K562 (cell line): Measurements from ENCODE around the gene SPINK5. TPM values are rescaled to one million over a fixed set of nuclear protein-coding genes. Genes with fewer than 3 reads are reported as not detected.

Source experiments
- ATAC-seq: fragments of 200-7000 bp; cut with Tn5 transposase; 3 replicates; pipeline ENCODE4 v1.9.1; 2020; ENCODE audit warnings: moderate library complexity
- BruUV-seq: library from RNA; stranded (reverse); fragments of 400-500 nt; replicated peaks from 2 replicates; lab custom pipeline; 2021; lab: Mats Ljungman, UMichigan
- CTCF ChIA-PET: fragments of 300-600 bp; formaldehyde crosslinking; extraction: SDS; loops from one replicate; lab custom pipeline; 2021; ENCODE audit warnings: low intra/inter-chr PET ratio; lab: Yijun Ruan, JAX
- POLR2A ChIA-PET: fragments of 300-600, 350-650 bp; sonication (Branson Sonifier 250); formaldehyde crosslinking; extraction: SDS; loops from one replicate; lab custom pipeline; 2021; ENCODE audit warnings: antibody characterized with exemption, inconsistent platforms; lab: Yijun Ruan, JAX
- DNase-seq, 4 experiments: peaks; one replicate each; pipeline versions ENCODE4 v3.0.0 to v3.0.0-alpha.2; 2011 to 2018; ENCODE audit warnings: low spot score in 3 of 4, mixed read lengths in 3 of 4; ENCODE audit errors: extremely low read depth in 1 of 4
- FAIRE-seq: peaks from 2 replicates; lab custom pipeline; 2011; peaks lifted over from hg19 to GRCh38; lab: Jason Lieb, UNC
- H2AFZ ChIP-seq: 2 replicates; pipeline ENCODE4 v1.6.0; 2011; ENCODE audit warnings: low read depth, low read length, control low read depth, inconsistent platforms
- H3K27ac ChIP-seq: fragments of 200-600 bp; 3 replicates; pipeline ENCODE4 v1.8.0; 2011; ENCODE audit warnings: low read depth, mild to moderate bottlenecking, control low read depth, inconsistent platforms, low read length, moderate library complexity, mixed read lengths; ENCODE audit errors: extremely low read depth
- H3K27me3 ChIP-seq, 2 experiments: fragments of 300-600 bp in 1 of 2; 2 replicates in 1 of 2; 3 replicates in 1 of 2; pipeline versions ENCODE4 v1.6.0 to v1.8.0; 2011; ENCODE audit warnings: inconsistent platforms in 2 of 2, low read length in 2 of 2, mild to moderate bottlenecking in 1 of 2, mixed read lengths in 1 of 2, moderate library complexity in 1 of 2; ENCODE audit not compliant: control insufficient read depth in 2 of 2, insufficient read depth in 2 of 2
- H3K36me3 ChIP-seq: fragments of 300-600 bp; 3 replicates; pipeline ENCODE4 v1.8.0; 2011; ENCODE audit warnings: mild to moderate bottlenecking, low read length, inconsistent platforms; ENCODE audit not compliant: control insufficient read depth, insufficient read depth
- H3K4me1 ChIP-seq, 2 experiments: fragments of 200-600 bp in 1 of 2; replicated peaks in 1 of 2; 2 replicates in 1 of 2; 3 replicates in 1 of 2; pipeline versions ENCODE4 v1.5.1 to v1.8.0; 2011; ENCODE audit warnings: inconsistent platforms in 2 of 2, low read length in 2 of 2, mild to moderate bottlenecking in 1 of 2, mixed read lengths in 1 of 2, moderate library complexity in 1 of 2; ENCODE audit not compliant: control insufficient read depth in 2 of 2, insufficient read depth in 2 of 2
- H3K4me2 ChIP-seq: 2 replicates; pipeline ENCODE4 v1.6.1; 2011; ENCODE audit warnings: low read length, control low read depth, inconsistent platforms, mixed read lengths; ENCODE audit not compliant: insufficient read depth
- H3K4me3 ChIP-seq: fragments of 200-600 bp; sonication (generic), shearing (Covaris generic); 2 replicates; pipeline ENCODE4 v1.5.1; 2016; ENCODE audit warnings: control low read depth, inconsistent platforms
- H3K79me2 ChIP-seq: fragments of 200-600 bp; 3 replicates; pipeline ENCODE4 v1.8.0; 2011; ENCODE audit warnings: low read length, inconsistent platforms; ENCODE audit not compliant: control insufficient read depth, insufficient read depth
- H3K9ac ChIP-seq, 2 experiments: 2 replicates each; pipeline versions ENCODE4 v1.6.0 to v1.6.1; 2011; ENCODE audit warnings: low read depth in 2 of 2, low read length in 2 of 2, control low read depth in 1 of 2, inconsistent platforms in 1 of 2, mild to moderate bottlenecking in 1 of 2, mixed read lengths in 1 of 2; ENCODE audit not compliant: insufficient read depth in 1 of 2
- H3K9me1 ChIP-seq: one replicate; pipeline ENCODE4 v1.6.0; 2011; ENCODE audit warnings: inconsistent platforms, mild to moderate bottlenecking, low read length, moderate library complexity; ENCODE audit not compliant: control insufficient read depth, insufficient read depth
- H3K9me3 ChIP-seq: replicated peaks from 2 replicates; pipeline ENCODE4 v1.5.1; 2011; ENCODE audit warnings: low read depth, low read length, inconsistent platforms; ENCODE audit not compliant: control insufficient read depth, insufficient read depth
- H4K20me1 ChIP-seq: replicated peaks from 2 replicates; pipeline ENCODE4 v1.6.1; 2011; ENCODE audit warnings: low read length, inconsistent platforms, mixed read lengths; ENCODE audit not compliant: control insufficient read depth, insufficient read depth
- CGGBP1 ChIP-seq: fragments of 250-450 bp; sonication (Bioruptor Pico); IDR thresholded peaks from 2 replicates; pipeline ENCODE4 v1.9.0; 2021; ENCODE audit warnings: mild to moderate bottlenecking
- NFE2 ChIP-seq: IDR thresholded peaks from 2 replicates; pipeline ENCODE4 v1.6.1; 2014; ENCODE audit warnings: antibody characterized with exemption, low read depth
- PHF21A ChIP-seq: fragments of 450-650 bp; IDR thresholded peaks from 2 replicates; pipeline ENCODE4 v1.6.1; 2017; ENCODE audit warnings: low read depth, borderline replicate concordance
- SUPT5H ChIP-seq: fragments of 450-650 bp; IDR thresholded peaks from 2 replicates; pipeline ENCODE4 v1.6.1; 2016
- TCF7L2 ChIP-seq: fragments of 150-350 bp; IDR thresholded peaks from 2 replicates; pipeline ENCODE4 v1.6.1; 2016; ENCODE audit warnings: low read depth, mild to moderate bottlenecking, low read length, moderate library complexity
- ZNF324 ChIP-seq: fragments of 250-450 bp; sonication (Bioruptor Pico); IDR thresholded peaks from 2 replicates; pipeline ENCODE4 v1.4.0; 2020; ENCODE audit warnings: mild to moderate bottlenecking
- ZNF668 ChIP-seq: fragments of 250-450 bp; sonication (Bioruptor Pico); IDR thresholded peaks from 2 replicates; pipeline ENCODE4 v1.8.0; 2022; ENCODE audit warnings: mild to moderate bottlenecking, inconsistent platforms
- WGBS: fragments of 100-300 bp; shearing (Covaris generic); methylation state at CpG from one replicate; pipeline ENCODE4 v1.1.6; 2016; ENCODE audit warnings: low coverage, mixed read lengths; ENCODE audit not compliant: insufficient coverage; ENCODE audit errors: missing lambda C conversion rate; 5-methylcytosine and 5-hydroxymethylcytosine counted together
- in situ Hi-C: fragments of 300-500 bp; cut with MboI; formaldehyde crosslinking; loops from 4 replicates; pipeline ENCODE4 v1.15.0; 2018; ENCODE audit warnings: inconsistent platforms, mixed read lengths
- intact Hi-C: fragments of 100-400 bp; cut with micrococcal nuclease; formaldehyde crosslinking; loops from 2 replicates; pipeline ENCODE4 v1.14.2; 2022
- polyA plus RNA-seq, 8 experiments: library from polyadenylated mRNA; depleted of rRNA in 4 of 8; stranded (reverse) in 5 of 8; unstranded in 3 of 8; fragments of >200 nt; fragmentation: Nextera tagmentation in 2 of 8; fragmentation: Illumina TruSeq in 1 of 8; extraction: Ambion mirVana in 2 of 8; extraction: Trizol in 1 of 8; gene quantifications; 2 replicates each; pipeline versions ENCODE4 v1.2.1 to v1.2.3, GENCODE V29; 2011 to 2014; ENCODE audit warnings: inconsistent platforms in 1 of 8, missing spikeins in 1 of 8
- total RNA-seq, 7 experiments: library from RNA; depleted of rRNA in 6 of 7; stranded (reverse); fragments of >200 nt in 6 of 7; fragmentation: Illumina TruSeq in 2 of 7; extraction: Trizol in 2 of 7; gene quantifications; 2 replicates each; pipeline versions ENCODE4 v1.2.1 to v1.2.3, GENCODE V29; 2011 to 2021; ENCODE audit warnings: low replicate concordance in 1 of 7
- TF ChIP-seq, protein P1 (sequence below): sonication (generic); formaldehyde crosslinking; IDR thresholded peaks from 2 replicates; pipeline ENCODE4 v1.8.1; 2023; ENCODE audit warnings: mild to moderate bottlenecking, missing genetic modification reagents

SPINK5 gene
- total and polyA plus RNA-seq, 9 of the 15 experiments (the other 6 are each of a cell fraction or from before 2014, with no cell fraction given): 0.07 to 0.68 (median 0.16) TPM; not detected in 1

- Histone ChIP-seq H3K4me3 (no peak overlapping the region), H2AFZ (no peak overlapping the region), H3K9me3 (no peaks in the 10 kb centered on the region), H3K79me2 (no peaks in the 10 kb centered on the region), H3K9me1 (no peaks in the 10 kb centered on the region), H3K36me3 (no peaks in the 10 kb centered on the region), H3K4me2 (no peak overlapping the region), H4K20me1 (no peaks in the 10 kb centered on the region), H3K4me1 (no peaks in the 10 kb centered on the region), H3K27ac (no peak overlapping the region), H3K27me3 (no peaks in the 10 kb centered on the region), H3K9ac (no peak overlapping the region)
- ChIA-PET POLR2A (no interaction called here), CTCF (no interaction called here)
- 12% methylated on average over 3 of the region's 3 CpGs for WGBS
- DNase-seq (no peak), ATAC-seq (no peak), FAIRE-seq (no peak)
- no peak for TF ChIP-seq PHF21A
- no peak for TF ChIP-seq ZNF668 (CRISPR knock-in tag)
- TF ChIP-seq, protein P1, sequence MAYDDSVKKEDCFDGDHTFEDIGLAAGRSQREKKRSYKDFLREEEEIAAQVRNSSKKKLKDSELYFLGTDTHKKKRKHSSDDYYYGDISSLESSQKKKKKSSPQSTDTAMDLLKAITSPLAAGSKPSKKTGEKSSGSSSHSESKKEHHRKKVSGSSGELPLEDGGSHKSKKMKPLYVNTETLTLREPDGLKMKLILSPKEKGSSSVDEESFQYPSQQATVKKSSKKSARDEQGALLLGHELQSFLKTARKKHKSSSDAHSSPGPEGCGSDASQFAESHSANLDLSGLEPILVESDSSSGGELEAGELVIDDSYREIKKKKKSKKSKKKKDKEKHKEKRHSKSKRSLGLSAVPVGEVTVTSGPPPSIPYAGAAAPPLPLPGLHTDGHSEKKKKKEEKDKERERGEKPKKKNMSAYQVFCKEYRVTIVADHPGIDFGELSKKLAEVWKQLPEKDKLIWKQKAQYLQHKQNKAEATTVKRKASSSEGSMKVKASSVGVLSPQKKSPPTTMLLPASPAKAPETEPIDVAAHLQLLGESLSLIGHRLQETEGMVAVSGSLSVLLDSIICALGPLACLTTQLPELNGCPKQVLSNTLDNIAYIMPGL (CRISPR knock-in tag): no peak
- in situ Hi-C loops: no loop called here
- BruUV-seq: no TSS peak
- intact Hi-C loops: no loop called here
These were observed 30.6 kb downstream of the SPINK5 start for GRCh38 chr5:148094336-148094735.

- FAIRE-seq: no peak
- H4K20me1 ChIP-seq: no peaks in the 10 kb centered on the region
- H3K9ac ChIP-seq: no peak overlapping the region
- no peaks in the 10 kb centered on the region for H3K4me1 ChIP-seq
- 7% methylated on average over 1 of the region's 1 CpG for WGBS
- H3K36me3 ChIP-seq: no peaks in the 10 kb centered on the region
- ATAC-seq: no peak
- no peaks in the 10 kb centered on the region for H3K9me1 ChIP-seq
- CTCF ChIA-PET: no interaction called here
- no TSS peak for BruUV-seq
- intact Hi-C loops: no loop called here
- TF ChIP-seq NFE2 (no peak), CGGBP1 (CRISPR knock-in tag) (no peak), ZNF324 (CRISPR knock-in tag) (no peak), TCF7L2 (no peak), SUPT5H (no peak)
- no peak overlapping the region for H3K27ac ChIP-seq
- DNase-seq: no peak
- H2AFZ ChIP-seq: no peak overlapping the region
- H3K4me2 ChIP-seq: no peak overlapping the region
- POLR2A ChIA-PET: interaction anchor here (0.7 kb wide), 1 partner anchor 484 kb away, joined by 3 read pairs; no protein-coding TSS in a partner anchor
- in situ Hi-C loops: no loop called here
- no peaks in the 10 kb centered on the region for H3K27me3 ChIP-seq
- no peaks in the 10 kb centered on the region for H3K79me2 ChIP-seq
- no peaks in the 10 kb centered on the region for H3K9me3 ChIP-seq
- H3K4me3 ChIP-seq: no peak overlapping the region
These were observed 40.4 kb downstream of the SPINK5 start for GRCh38 chr5:148104226-148104625.
